OCI-LY3 (cell line): ENCODE measurements around the gene AFF1.

ENCODE experiments used
- CTCF ChIP-seq: fragments of 200-600, 300-600 bp; sonication (generic); IDR thresholded peaks from 2 replicates; pipeline ENCODE4 v1.5.1; 2014; ENCODE audit warnings: antibody characterized with exemption, low read length, low read depth
- EZH2phosphoT487 ChIP-seq: fragments of 200-600 bp; shearing (Covaris generic); IDR thresholded peaks from 2 replicates; pipeline ENCODE4 v1.6.1; 2018; ENCODE audit warnings: antibody characterized with exemption, mixed run types, low read depth

GRCh38 chr4:86928400-86929255 lies 6.2 kb upstream of the AFF1 start:
- TF ChIP-seq EZH2phosphoT487 (no peak), CTCF (no peak)
